ENCODE measurements around the gene IFFO2.

- no peak for TF ChIP-seq GATA2 (IDR thresholded peaks at IDR 0.05; ENCODE audit: low read depth, low read length)
- TF ChIP-seq GATA3 (IDR thresholded peaks at IDR 0.05; ENCODE audit: low read depth, low read length), result no peak
Measured at GRCh38 chr1:18881642-18882431, 74.6 kb downstream of the IFFO2 start.

Measured in SH-SY5Y (cell line).